Peyer's patch (tissue), 4 donors: Measurements from ENCODE around the gene MTARC1. TPM values are rescaled to one million over a fixed set of nuclear protein-coding genes. Genes with fewer than 3 reads are reported as not detected.

Experiments used
- DNase-seq, 3 donors: peaks; one replicate each; pipeline ENCODE4 v3.0.0-alpha.2; 2017 to 2019
- H3K27ac ChIP-seq, 4 donors: fragments of 200-600 bp; sonication (generic); one replicate each; pipeline ENCODE4 v1.5.1; 2016 to 2019
- H3K27me3 ChIP-seq, 2 donors: fragments of 200-600 bp; sonication (generic); one replicate each; pipeline ENCODE4 v1.5.1; 2019
- H3K36me3 ChIP-seq, 3 donors: fragments of 200-600 bp; sonication (generic); one replicate each; pipeline ENCODE4 v1.5.1; 2016 to 2019
- H3K4me1 ChIP-seq, 4 donors: fragments of 200-600 bp; sonication (generic); one replicate each; pipeline ENCODE4 v1.5.1; 2016 to 2019
- H3K4me3 ChIP-seq, 4 donors: fragments of 200-600 bp; sonication (generic); 1 replicate in 3 of 4; 2 replicates in 1 of 4; pipeline ENCODE4 v1.5.1; 2016 to 2019; ENCODE audit warnings: mild to moderate bottlenecking in 1 of 4
- H3K9me3 ChIP-seq, 4 donors: fragments of 200-600 bp; sonication (generic); one replicate each; pipeline ENCODE4 v1.5.1; 2016 to 2019; ENCODE audit warnings: mild to moderate bottlenecking in 1 of 4
- CTCF ChIP-seq, 6 experiments: fragments of 450-650 bp in 4 of 6; fragments of 200-600 bp in 2 of 6; sonication (generic) in 1 of 6; IDR thresholded peaks; one replicate each; pipeline ENCODE4 v1.5.1; 2017 to 2019; ENCODE audit warnings: antibody characterized with exemption in 6 of 6, mild to moderate bottlenecking in 3 of 6, moderate library complexity in 1 of 6
- POLR2A ChIP-seq, 2 donors: fragments of 450-650 bp; IDR thresholded peaks; one replicate each; pipeline ENCODE4 v1.5.1; 2017; ENCODE audit warnings: antibody characterized with exemption in 2 of 2, mild to moderate bottlenecking in 2 of 2, moderate library complexity in 2 of 2
- total RNA-seq, 4 donors: library from RNA; depleted of rRNA; stranded (reverse); fragments of >200 nt; gene quantifications; one replicate each; pipeline ENCODE4 v1.1.0, GENCODE V29; 2016

Gene MTARC1
- total RNA-seq, 4 donors from 2014 or later, result 3.3 to 7.8 (median 5.8) TPM

GRCh38 chr1:220815409-220815808 is 28.7 kb downstream of the MTARC1 start:
- no peaks in the 10 kb centered on the region for H3K27me3 ChIP-seq
- H3K9me3 ChIP-seq, result no peaks in the 10 kb centered on the region
- H3K36me3 ChIP-seq, result no peaks in the 10 kb centered on the region
- no peak for DNase-seq
- H3K4me1 ChIP-seq, result no peaks in the 10 kb centered on the region
- no peak for TF ChIP-seq CTCF (IDR thresholded peaks at IDR 0.05)
- no peak for TF ChIP-seq POLR2A (IDR thresholded peaks at IDR 0.05)
- no peak overlapping the region for H3K4me3 ChIP-seq
- no peak overlapping the region for H3K27ac ChIP-seq

- Histone ChIP-seq H3K27me3 (no peaks in the 10 kb centered on the region), H3K4me1 (no peaks in the 10 kb centered on the region), H3K9me3 (no peaks in the 10 kb centered on the region), H3K36me3 (no peaks in the 10 kb centered on the region), H3K27ac (peak overlapping the region; percentile 6 to 71 (median 57)), H3K4me3 (no peak overlapping the region)
- no peak for DNase-seq
- no peak for TF ChIP-seq POLR2A (IDR thresholded peaks at IDR 0.05)
- no peak for TF ChIP-seq CTCF (IDR thresholded peaks at IDR 0.05)
Observed at GRCh38 chr1:220817907-220818306, 31.2 kb downstream of the MTARC1 start.

- Histone ChIP-seq H3K27me3 (no peaks in the 10 kb centered on the region), H3K27ac (peak overlapping the region; percentile 40 to 71 (median 57)), H3K36me3 (no peaks in the 10 kb centered on the region), H3K4me1 (no peaks in the 10 kb centered on the region), H3K9me3 (no peaks in the 10 kb centered on the region), H3K4me3 (no peak overlapping the region)
- DNase-seq, result peak in 1 of 3 donors; percentile 58
- no peak for TF ChIP-seq CTCF (IDR thresholded peaks at IDR 0.05)
- TF ChIP-seq POLR2A (IDR thresholded peaks at IDR 0.05), result no peak
Observed at GRCh38 chr1:220818421-220819173, 31.9 kb downstream of the MTARC1 start.

GRCh38 chr1:220819467-220820026 is 32.8 kb downstream of the MTARC1 start:
- TF ChIP-seq CTCF (IDR thresholded peaks at IDR 0.05) (no peak), POLR2A (IDR thresholded peaks at IDR 0.05) (no peak)
- no peaks in the 10 kb centered on the region for H3K9me3 ChIP-seq
- no peaks in the 10 kb centered on the region for H3K36me3 ChIP-seq
- no peak overlapping the region for H3K4me3 ChIP-seq
- DNase-seq, result no peak
- H3K4me1 ChIP-seq, result no peaks in the 10 kb centered on the region
- H3K27ac ChIP-seq, result peak overlapping the region in 2 of 4 donors; percentile 39 to 71
- H3K27me3 ChIP-seq, result no peaks in the 10 kb centered on the region

- H3K9me3 ChIP-seq, result no peaks in the 10 kb centered on the region
- no peaks in the 10 kb centered on the region for H3K27me3 ChIP-seq
- no peak for TF ChIP-seq POLR2A (IDR thresholded peaks at IDR 0.05)
- no peak for TF ChIP-seq CTCF (IDR thresholded peaks at IDR 0.05)
- H3K4me3 ChIP-seq, result no peak overlapping the region
- DNase-seq, result no peak
- H3K27ac ChIP-seq, result no peak overlapping the region
- H3K4me1 ChIP-seq, result no peaks in the 10 kb centered on the region
- no peaks in the 10 kb centered on the region for H3K36me3 ChIP-seq
Observed at GRCh38 chr1:220824031-220824989, 37.6 kb downstream of the MTARC1 start.
